Suprapubic skin (tissue), 4 donors: Measurements from ENCODE around the gene SPOP. TPM values are rescaled to one million over a fixed set of nuclear protein-coding genes. Genes with fewer than 3 reads are reported as not detected.

Experiments
- DNase-seq, 2 donors: peaks; one replicate each; pipeline ENCODE4 v3.0.0-alpha.2; 2019; ENCODE audit warnings: low spot score in 2 of 2
- H3K27ac ChIP-seq: fragments of 200-600 bp; sonication (generic); one replicate; pipeline ENCODE4 v1.5.1; 2019
- H3K27me3 ChIP-seq: fragments of 200-600 bp; sonication (generic); one replicate; pipeline ENCODE4 v1.5.1; 2019
- H3K36me3 ChIP-seq: fragments of 200-600 bp; sonication (generic); one replicate; pipeline ENCODE4 v1.5.1; 2019
- H3K4me1 ChIP-seq: fragments of 200-600 bp; sonication (generic); one replicate; pipeline ENCODE4 v1.5.1; 2019
- H3K4me3 ChIP-seq: fragments of 200-600 bp; sonication (generic); one replicate; pipeline ENCODE4 v1.5.1; 2019; ENCODE audit warnings: mild to moderate bottlenecking
- H3K9me3 ChIP-seq: fragments of 200-600 bp; sonication (generic); one replicate; pipeline ENCODE4 v1.5.1; 2019
- EP300 ChIP-seq: sonication (generic); formaldehyde crosslinking; IDR thresholded peaks from one replicate; pipeline ENCODE4 v1.6.1; 2017; ENCODE audit warnings: antibody characterized with exemption
- POLR2A ChIP-seq, 2 donors: fragments of 450-650 bp; IDR thresholded peaks; one replicate each; pipeline ENCODE4 v1.6.1; 2017; ENCODE audit warnings: antibody characterized with exemption in 2 of 2, mild to moderate bottlenecking in 2 of 2, moderate library complexity in 2 of 2
- POLR2AphosphoS5 ChIP-seq, 3 donors: sonication (generic); formaldehyde crosslinking; IDR thresholded peaks; one replicate each; pipeline ENCODE4 v1.6.1; 2017; ENCODE audit warnings: antibody characterized with exemption in 3 of 3
- WGBS: methylation state at CpG from one replicate; pipeline ENCODE4 v1.1.5; 2018; 5-methylcytosine and 5-hydroxymethylcytosine counted together
- total RNA-seq, 4 donors: library from RNA; depleted of rRNA; stranded (reverse); fragments of >200 nt; gene quantifications; one replicate each; pipeline ENCODE4 v1.1.0, GENCODE V29; 2016
- TF ChIP-seq, protein P1 (sequence below), 2 donors: fragments of 200-600 bp in 1 of 2; fragments of 450-650 bp in 1 of 2; sonication (generic) in 1 of 2; IDR thresholded peaks; one replicate each; pipeline ENCODE4 v1.5.1; 2016 to 2019; ENCODE audit warnings: antibody characterized with exemption in 2 of 2, mild to moderate bottlenecking in 1 of 2, moderate library complexity in 1 of 2

The SPOP gene
- total RNA-seq, 4 donors from 2014 or later = 26.1 to 59.3 (median 41.7) TPM

DNA sequence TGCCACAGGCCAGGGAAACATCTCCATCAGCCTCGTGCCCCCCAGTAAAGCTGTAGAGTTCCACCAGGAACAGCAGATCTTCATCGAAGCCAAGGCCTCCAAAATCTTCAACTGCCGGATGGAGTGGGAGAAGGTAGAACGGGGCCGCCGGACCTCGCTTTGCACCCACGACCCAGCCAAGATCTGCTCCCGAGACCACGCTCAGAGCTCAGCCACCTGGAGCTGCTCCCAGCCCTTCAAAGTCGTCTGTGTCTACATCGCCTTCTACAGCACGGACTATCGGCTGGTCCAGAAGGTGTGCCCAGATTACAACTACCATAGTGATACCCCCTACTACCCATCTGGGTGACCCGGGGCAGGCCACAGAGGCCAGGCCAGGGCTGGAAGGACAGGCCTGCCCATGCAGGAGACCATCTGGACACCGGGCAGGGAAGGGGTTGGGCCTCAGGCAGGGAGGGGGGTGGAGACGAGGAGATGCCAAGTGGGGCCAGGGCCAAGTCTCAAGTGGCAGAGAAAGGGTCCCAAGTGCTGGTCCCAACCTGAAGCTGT is 98.9 kb downstream of the SPOP start:
- WGBS = 94% methylated on average over 16 of the region's 17 CpGs
- Histone ChIP-seq H3K27me3 (peaks cover 2% of the 10 kb centered on the region), H3K9me3 (no peaks in the 10 kb centered on the region), H3K4me3 (no peak overlapping the region), H3K27ac (no peak overlapping the region), H3K4me1 (peaks cover 35% of the 10 kb centered on the region), H3K36me3 (no peaks in the 10 kb centered on the region)
- TF ChIP-seq, protein P1, sequence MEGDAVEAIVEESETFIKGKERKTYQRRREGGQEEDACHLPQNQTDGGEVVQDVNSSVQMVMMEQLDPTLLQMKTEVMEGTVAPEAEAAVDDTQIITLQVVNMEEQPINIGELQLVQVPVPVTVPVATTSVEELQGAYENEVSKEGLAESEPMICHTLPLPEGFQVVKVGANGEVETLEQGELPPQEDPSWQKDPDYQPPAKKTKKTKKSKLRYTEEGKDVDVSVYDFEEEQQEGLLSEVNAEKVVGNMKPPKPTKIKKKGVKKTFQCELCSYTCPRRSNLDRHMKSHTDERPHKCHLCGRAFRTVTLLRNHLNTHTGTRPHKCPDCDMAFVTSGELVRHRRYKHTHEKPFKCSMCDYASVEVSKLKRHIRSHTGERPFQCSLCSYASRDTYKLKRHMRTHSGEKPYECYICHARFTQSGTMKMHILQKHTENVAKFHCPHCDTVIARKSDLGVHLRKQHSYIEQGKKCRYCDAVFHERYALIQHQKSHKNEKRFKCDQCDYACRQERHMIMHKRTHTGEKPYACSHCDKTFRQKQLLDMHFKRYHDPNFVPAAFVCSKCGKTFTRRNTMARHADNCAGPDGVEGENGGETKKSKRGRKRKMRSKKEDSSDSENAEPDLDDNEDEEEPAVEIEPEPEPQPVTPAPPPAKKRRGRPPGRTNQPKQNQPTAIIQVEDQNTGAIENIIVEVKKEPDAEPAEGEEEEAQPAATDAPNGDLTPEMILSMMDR (IDR thresholded peaks at IDR 0.05) = no peak
- TF ChIP-seq EP300 = no peak
- TF ChIP-seq POLR2AphosphoS5 (IDR thresholded peaks at IDR 0.05) = no peak
- no peak for TF ChIP-seq POLR2A (IDR thresholded peaks at IDR 0.05)
- peak in 1 of 2 donors; percentile 77 for DNase-seq

DNA sequence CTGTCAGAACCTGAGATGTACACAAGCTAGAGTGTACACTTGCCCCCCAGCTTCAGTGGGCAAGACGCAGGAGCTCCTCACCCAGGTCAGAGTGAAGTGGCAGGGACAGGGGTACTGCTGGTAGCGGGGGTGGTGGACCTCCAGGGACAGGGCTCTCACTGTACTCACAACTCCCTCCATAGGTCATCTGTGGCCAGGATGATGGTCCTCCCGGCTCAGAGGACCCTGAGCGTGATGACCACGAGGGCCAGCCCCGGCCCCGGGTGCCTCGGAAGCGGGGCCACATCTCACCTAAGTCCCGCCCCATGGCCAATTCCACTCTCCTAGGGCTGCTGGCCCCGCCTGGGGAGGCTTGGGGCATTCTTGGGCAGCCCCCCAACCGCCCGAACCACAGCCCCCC is 99.5 kb downstream of the SPOP start:
- TF ChIP-seq, protein P1 (IDR thresholded peaks at IDR 0.05) = no peak
- TF ChIP-seq POLR2AphosphoS5 (IDR thresholded peaks at IDR 0.05) = no peak
- no peak for TF ChIP-seq EP300
- TF ChIP-seq POLR2A (IDR thresholded peaks at IDR 0.05) = no peak
- Histone ChIP-seq H3K27me3 (peaks cover 2% of the 10 kb centered on the region), H3K9me3 (no peaks in the 10 kb centered on the region), H3K27ac (no peak overlapping the region), H3K36me3 (no peaks in the 10 kb centered on the region), H3K4me3 (no peak overlapping the region), H3K4me1 (peaks cover 38% of the 10 kb centered on the region)
- WGBS = 87% methylated on average over 3 of the region's 13 CpGs
- no peak for DNase-seq

DNA sequence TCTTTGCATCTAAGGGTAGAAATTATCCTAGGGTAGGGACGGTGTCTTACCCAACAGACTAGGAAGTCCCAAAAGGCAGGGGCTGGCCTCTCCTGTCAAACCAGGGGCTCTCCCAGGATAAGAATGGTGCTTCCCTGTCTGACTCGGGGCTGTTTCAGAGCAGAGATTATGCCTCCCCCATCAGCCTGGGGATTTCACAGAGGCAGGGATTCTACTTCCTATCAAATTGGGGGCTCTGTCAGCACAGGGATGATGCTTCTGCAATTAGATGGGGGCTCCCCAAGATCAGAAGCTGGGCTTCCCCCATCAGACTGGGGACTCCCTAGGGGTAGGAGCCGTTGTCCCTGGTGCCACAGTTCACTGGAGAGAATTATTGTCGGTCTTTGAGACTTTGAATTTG is 99.9 kb downstream of the SPOP start:
- Histone ChIP-seq H3K36me3 (no peaks in the 10 kb centered on the region), H3K4me3 (no peak overlapping the region), H3K27me3 (peaks cover 2% of the 10 kb centered on the region), H3K9me3 (no peaks in the 10 kb centered on the region), H3K4me1 (peaks cover 38% of the 10 kb centered on the region), H3K27ac (no peak overlapping the region)
- TF ChIP-seq POLR2A (IDR thresholded peaks at IDR 0.05) (no peak), POLR2AphosphoS5 (IDR thresholded peaks at IDR 0.05) (no peak)
- WGBS = 68% methylated on average over 2 of the region's 4 CpGs
- DNase-seq = no peak

DNA sequence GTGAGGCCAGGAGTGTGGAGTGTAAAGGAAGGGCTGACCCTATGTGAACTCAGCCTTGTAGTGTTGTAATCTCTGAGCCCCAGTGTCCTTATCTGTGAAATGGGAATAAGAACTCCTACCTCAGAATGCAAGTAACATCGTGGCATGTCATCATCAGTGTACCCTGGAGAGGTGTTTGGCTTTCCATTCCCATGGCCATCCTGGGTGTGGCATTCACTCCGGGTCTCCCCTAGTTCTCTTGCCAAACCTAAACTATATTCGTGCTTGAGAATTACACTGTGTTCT is 100.3 kb downstream of the SPOP start:
- Histone ChIP-seq H3K27me3 (peaks cover 2% of the 10 kb centered on the region), H3K9me3 (no peaks in the 10 kb centered on the region), H3K27ac (no peak overlapping the region), H3K36me3 (no peaks in the 10 kb centered on the region), H3K4me3 (no peak overlapping the region), H3K4me1 (peaks cover 38% of the 10 kb centered on the region)
- DNase-seq = no peak
- WGBS = 50% methylated on average over 3 of the region's 3 CpGs
- no peak for TF ChIP-seq POLR2AphosphoS5 (IDR thresholded peaks at IDR 0.05)

DNA sequence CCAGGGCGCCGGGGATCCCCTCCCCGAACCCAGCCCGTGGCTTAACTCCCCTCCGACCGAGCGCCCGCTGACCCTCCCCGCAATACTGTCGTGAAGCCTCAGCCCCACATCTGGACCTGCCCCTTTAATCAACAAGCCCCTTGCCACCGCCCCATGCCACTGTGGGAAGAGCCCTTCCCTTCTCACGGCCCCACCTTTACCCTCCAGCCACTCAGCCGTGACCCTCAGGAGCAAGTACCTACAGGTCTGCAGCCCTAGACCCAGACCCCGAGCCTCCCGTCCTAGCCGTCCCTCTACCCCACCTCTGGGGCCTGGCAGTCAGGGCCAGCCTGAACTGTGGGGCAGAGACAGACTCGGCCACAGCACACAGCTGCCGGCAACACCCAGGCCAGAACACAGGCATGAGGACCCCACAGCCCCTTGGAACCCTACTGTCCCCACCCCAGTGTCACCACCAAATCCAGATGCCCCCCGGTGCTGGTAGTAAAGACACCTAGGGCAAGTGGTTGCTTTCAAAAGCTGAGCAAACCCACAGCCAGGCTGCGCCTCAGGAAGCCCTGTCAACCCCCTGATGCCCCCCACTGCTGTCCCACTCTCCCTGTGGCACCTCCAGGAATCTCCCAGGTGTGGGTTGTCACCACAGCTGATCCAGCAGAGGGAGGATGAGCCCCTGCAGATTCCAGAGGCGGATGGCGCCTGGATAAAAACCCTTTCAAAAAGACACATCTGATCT is 100.8 kb downstream of the SPOP start:
- Histone ChIP-seq H3K4me3 (peak overlapping the region; percentile 71), H3K36me3 (no peaks in the 10 kb centered on the region), H3K9me3 (no peaks in the 10 kb centered on the region), H3K27me3 (peaks cover 2% of the 10 kb centered on the region), H3K27ac (peak overlapping the region; percentile 25), H3K4me1 (peaks cover 38% of the 10 kb centered on the region)
- 20% methylated on average over 17 of the region's 22 CpGs for WGBS
- DNase-seq = no peak
- TF ChIP-seq EP300 (no peak), POLR2AphosphoS5 (IDR thresholded peaks at IDR 0.05) (no peak), POLR2A (IDR thresholded peaks at IDR 0.05) (no peak)
- TF ChIP-seq, protein P1 (IDR thresholded peaks at IDR 0.05) = no peak

DNA sequence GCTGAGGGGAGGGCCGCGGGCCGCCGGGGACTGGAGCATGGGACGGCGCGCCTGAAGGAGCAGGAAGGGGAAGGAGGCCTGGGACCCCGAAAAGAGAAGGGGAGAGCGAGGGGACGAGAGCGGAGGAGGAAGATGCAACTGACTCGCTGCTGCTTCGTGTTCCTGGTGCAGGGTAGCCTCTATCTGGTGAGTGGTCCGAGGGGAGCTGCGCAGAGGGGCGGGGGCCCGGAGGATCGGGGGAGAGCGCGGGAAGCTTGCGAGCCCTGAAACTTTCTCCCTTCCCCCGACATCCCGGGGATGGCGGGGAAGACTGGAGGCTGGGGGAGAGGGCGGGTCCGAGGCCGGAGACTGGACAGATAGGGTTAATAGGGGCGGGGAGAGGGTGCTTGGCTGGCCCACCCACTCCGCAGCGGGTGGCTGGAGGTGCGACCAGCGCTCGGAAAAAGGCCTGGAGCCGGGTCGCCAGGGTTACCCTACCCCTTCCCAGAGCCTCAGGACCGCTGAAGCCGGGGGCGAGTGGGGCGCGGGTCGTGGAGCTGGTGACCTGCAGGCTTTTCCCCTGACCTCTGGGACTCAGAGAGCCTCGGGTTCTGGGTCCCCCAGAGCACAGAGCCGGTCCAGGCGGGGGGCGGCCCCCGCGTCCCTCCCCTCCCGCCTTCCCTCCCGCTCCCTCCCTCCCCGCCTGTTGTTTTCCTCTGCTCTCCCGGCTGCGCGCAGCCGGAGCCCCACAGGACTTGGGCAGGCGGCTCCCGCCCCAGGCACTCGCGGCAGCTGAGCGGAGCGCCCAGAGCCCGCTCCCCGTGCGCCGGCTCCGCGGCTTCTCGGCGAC is 101.6 kb downstream of the SPOP start:
- H3K4me1 ChIP-seq = peaks cover 38% of the 10 kb centered on the region
- H3K27ac ChIP-seq = peak overlapping the region; percentile 25
- H3K9me3 ChIP-seq = no peaks in the 10 kb centered on the region
- peaks cover 2% of the 10 kb centered on the region for H3K27me3 ChIP-seq
- H3K4me3 ChIP-seq = peak overlapping the region; percentile 71
- no peak for DNase-seq
- under 1% methylated on average over 30 of the region's 68 CpGs for WGBS
- TF ChIP-seq POLR2A (IDR thresholded peaks at IDR 0.05) (no peak), POLR2AphosphoS5 (IDR thresholded peaks at IDR 0.05) (no peak), EP300 (no peak)
- TF ChIP-seq, protein P1 (IDR thresholded peaks at IDR 0.05) = no peak
- no peaks in the 10 kb centered on the region for H3K36me3 ChIP-seq
